ENCODE measurements around the gene SLC9C2. TPM values are rescaled to one million over a fixed set of nuclear protein-coding genes. Genes with fewer than 3 reads are reported as not detected.

The SLC9C2 gene
- total and polyA plus RNA-seq, 2 donors (not counting 1 experiment from before 2014, with no cell fraction given): not detected

- Histone ChIP-seq H3K9me3 (ENCODE audit: control insufficient read depth, insufficient read depth, low read depth, low read length) (no peaks in the 10 kb centered on the region), H3K79me2 (ENCODE audit: control insufficient read depth, insufficient read depth, low read length) (no peaks in the 10 kb centered on the region), H3K27me3 (ENCODE audit: control insufficient read depth, insufficient read depth, low read length) (no peaks in the 10 kb centered on the region), H3K4me1 (ENCODE audit: control insufficient read depth, extremely low read depth, insufficient read depth, low read length) (no peaks in the 10 kb centered on the region), H3K9ac (ENCODE audit: insufficient read depth, low read length) (no peak overlapping the region), H2AFZ (ENCODE audit: low read length) (peak overlapping the region; percentile 2), H3K4me3 (replicated peaks in 1 of 4; ENCODE audit: control extremely low read depth in 1 of 4, insufficient read depth in 1 of 4, low read depth in 3 of 4, low read length in 4 of 4) (no peak overlapping the region), H4K20me1 (ENCODE audit: control insufficient read depth, extremely low read depth, insufficient read depth, low read length) (no peaks in the 10 kb centered on the region), H3K27ac (ENCODE audit: insufficient read depth, low read length) (no peak overlapping the region), H3K4me2 (ENCODE audit: extremely low read depth, insufficient read depth, low read length) (no peak overlapping the region), H3K36me3 (ENCODE audit: control insufficient read depth, insufficient read depth, low read length) (no peaks in the 10 kb centered on the region)
- DNase-seq (ENCODE audit: low read depth in 2 of 2): peak in 1 of 2 donors; percentile 13
- TF ChIP-seq EZH2 (IDR thresholded peaks at IDR 0.05; ENCODE audit: low read length, missing control alignments): no peak
- TF ChIP-seq, protein P1, sequence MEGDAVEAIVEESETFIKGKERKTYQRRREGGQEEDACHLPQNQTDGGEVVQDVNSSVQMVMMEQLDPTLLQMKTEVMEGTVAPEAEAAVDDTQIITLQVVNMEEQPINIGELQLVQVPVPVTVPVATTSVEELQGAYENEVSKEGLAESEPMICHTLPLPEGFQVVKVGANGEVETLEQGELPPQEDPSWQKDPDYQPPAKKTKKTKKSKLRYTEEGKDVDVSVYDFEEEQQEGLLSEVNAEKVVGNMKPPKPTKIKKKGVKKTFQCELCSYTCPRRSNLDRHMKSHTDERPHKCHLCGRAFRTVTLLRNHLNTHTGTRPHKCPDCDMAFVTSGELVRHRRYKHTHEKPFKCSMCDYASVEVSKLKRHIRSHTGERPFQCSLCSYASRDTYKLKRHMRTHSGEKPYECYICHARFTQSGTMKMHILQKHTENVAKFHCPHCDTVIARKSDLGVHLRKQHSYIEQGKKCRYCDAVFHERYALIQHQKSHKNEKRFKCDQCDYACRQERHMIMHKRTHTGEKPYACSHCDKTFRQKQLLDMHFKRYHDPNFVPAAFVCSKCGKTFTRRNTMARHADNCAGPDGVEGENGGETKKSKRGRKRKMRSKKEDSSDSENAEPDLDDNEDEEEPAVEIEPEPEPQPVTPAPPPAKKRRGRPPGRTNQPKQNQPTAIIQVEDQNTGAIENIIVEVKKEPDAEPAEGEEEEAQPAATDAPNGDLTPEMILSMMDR (conservative IDR thresholded peaks at IDR 0.05 in 1 of 2, IDR thresholded peaks at IDR 0.05 in 1 of 2; ENCODE audit: low read depth in 1 of 2, low read length in 2 of 2): no peak
Observed at GRCh38 chr1:173530795-173531693, 71.8 kb downstream of the SLC9C2 start.

GRCh38 chr1:173529106-173529505, 73.8 kb downstream of the SLC9C2 start:
- no peak overlapping the region for H3K9ac ChIP-seq (ENCODE audit: insufficient read depth, low read length)
- no peak overlapping the region for H3K4me2 ChIP-seq (ENCODE audit: extremely low read depth, insufficient read depth, low read length)
- no peak for DNase-seq (ENCODE audit: low read depth in 2 of 2)
- H3K27ac ChIP-seq (ENCODE audit: insufficient read depth, low read length): no peak overlapping the region
- H3K9me3 ChIP-seq (ENCODE audit: control insufficient read depth, insufficient read depth, low read depth, low read length): no peaks in the 10 kb centered on the region
- no peaks in the 10 kb centered on the region for H3K79me2 ChIP-seq (ENCODE audit: control insufficient read depth, insufficient read depth, low read length)
- H3K4me3 ChIP-seq (replicated peaks in 1 of 4; ENCODE audit: control extremely low read depth in 1 of 4, insufficient read depth in 1 of 4, low read depth in 3 of 4, low read length in 4 of 4): no peak overlapping the region
- no peaks in the 10 kb centered on the region for H3K36me3 ChIP-seq (ENCODE audit: control insufficient read depth, insufficient read depth, low read length)
- no peak for TF ChIP-seq EZH2 (IDR thresholded peaks at IDR 0.05; ENCODE audit: low read length, missing control alignments)
- TF ChIP-seq, protein P1 (conservative IDR thresholded peaks at IDR 0.05 in 1 of 2, IDR thresholded peaks at IDR 0.05 in 1 of 2; ENCODE audit: low read depth in 1 of 2, low read length in 2 of 2): no peak
- no peak overlapping the region for H2AFZ ChIP-seq (ENCODE audit: low read length)
- H3K27me3 ChIP-seq (ENCODE audit: control insufficient read depth, insufficient read depth, low read length): no peaks in the 10 kb centered on the region
- no peaks in the 10 kb centered on the region for H4K20me1 ChIP-seq (ENCODE audit: control insufficient read depth, extremely low read depth, insufficient read depth, low read length)
- no peaks in the 10 kb centered on the region for H3K4me1 ChIP-seq (ENCODE audit: control insufficient read depth, extremely low read depth, insufficient read depth, low read length)

- Histone ChIP-seq H3K9me3 (ENCODE audit: control insufficient read depth, insufficient read depth, low read depth, low read length) (no peaks in the 10 kb centered on the region), H3K4me3 (replicated peaks in 1 of 4; ENCODE audit: control extremely low read depth in 1 of 4, insufficient read depth in 1 of 4, low read depth in 3 of 4, low read length in 4 of 4) (no peak overlapping the region), H3K36me3 (ENCODE audit: control insufficient read depth, insufficient read depth, low read length) (no peaks in the 10 kb centered on the region), H4K20me1 (ENCODE audit: control insufficient read depth, extremely low read depth, insufficient read depth, low read length) (no peaks in the 10 kb centered on the region), H3K27me3 (ENCODE audit: control insufficient read depth, insufficient read depth, low read length) (no peaks in the 10 kb centered on the region), H3K4me2 (ENCODE audit: extremely low read depth, insufficient read depth, low read length) (no peak overlapping the region), H3K27ac (ENCODE audit: insufficient read depth, low read length) (no peak overlapping the region), H2AFZ (ENCODE audit: low read length) (no peak overlapping the region), H3K9ac (ENCODE audit: insufficient read depth, low read length) (no peak overlapping the region), H3K4me1 (ENCODE audit: control insufficient read depth, extremely low read depth, insufficient read depth, low read length) (no peaks in the 10 kb centered on the region), H3K79me2 (ENCODE audit: control insufficient read depth, insufficient read depth, low read length) (no peaks in the 10 kb centered on the region)
- TF ChIP-seq, protein P1 (conservative IDR thresholded peaks at IDR 0.05 in 1 of 2, IDR thresholded peaks at IDR 0.05 in 1 of 2; ENCODE audit: low read depth in 1 of 2, low read length in 2 of 2): no peak
- DNase-seq (ENCODE audit: low read depth in 2 of 2): peak in 1 of 2 donors; percentile 65
Observed at GRCh38 chr1:173527151-173527826, 75.6 kb downstream of the SLC9C2 start.
